ENCODE measurements around the gene SIRT7.

DNA sequence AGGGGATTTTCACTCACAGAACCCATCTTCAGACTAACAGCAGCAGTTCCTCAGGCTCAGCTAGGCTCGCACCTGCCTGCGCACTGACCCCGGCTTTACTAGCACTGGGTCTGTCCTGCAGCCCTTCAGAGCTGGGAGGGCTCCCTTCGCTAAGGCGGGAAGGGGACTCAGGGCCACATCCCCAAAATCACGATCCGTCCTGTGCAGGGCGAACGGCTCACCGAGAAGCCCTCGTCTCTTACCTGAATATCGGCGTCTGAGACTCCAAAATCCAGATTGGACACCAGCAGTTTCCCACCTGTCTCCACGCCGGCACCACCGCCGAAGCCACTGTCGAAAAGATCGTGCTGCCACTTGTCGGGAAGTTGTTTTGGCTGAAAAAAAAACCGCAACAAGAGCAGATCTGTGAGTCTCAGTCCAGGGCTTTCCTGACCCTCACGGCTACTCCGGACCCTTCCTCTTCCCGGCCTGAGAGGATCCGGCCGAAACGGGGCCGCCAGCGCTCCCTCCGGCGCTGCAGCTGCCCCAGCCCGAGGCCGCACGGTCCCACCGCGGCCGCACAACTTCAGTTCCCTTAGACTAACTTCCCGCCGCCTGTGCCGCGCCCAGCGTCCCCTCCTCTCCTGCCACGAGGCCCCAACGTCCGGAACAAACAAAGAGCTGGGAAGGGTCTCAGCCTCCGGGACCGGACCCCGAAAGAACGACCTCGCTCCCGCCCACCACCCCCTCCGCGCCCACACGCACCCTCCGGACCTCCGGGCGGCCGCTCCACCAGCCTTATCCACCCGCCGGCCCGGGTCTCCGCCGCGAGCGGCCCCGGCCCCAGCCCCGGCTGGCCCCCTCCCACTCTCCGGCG, 27.3 kb downstream of the SIRT7 start:
- TF ChIP-seq, protein P1, sequence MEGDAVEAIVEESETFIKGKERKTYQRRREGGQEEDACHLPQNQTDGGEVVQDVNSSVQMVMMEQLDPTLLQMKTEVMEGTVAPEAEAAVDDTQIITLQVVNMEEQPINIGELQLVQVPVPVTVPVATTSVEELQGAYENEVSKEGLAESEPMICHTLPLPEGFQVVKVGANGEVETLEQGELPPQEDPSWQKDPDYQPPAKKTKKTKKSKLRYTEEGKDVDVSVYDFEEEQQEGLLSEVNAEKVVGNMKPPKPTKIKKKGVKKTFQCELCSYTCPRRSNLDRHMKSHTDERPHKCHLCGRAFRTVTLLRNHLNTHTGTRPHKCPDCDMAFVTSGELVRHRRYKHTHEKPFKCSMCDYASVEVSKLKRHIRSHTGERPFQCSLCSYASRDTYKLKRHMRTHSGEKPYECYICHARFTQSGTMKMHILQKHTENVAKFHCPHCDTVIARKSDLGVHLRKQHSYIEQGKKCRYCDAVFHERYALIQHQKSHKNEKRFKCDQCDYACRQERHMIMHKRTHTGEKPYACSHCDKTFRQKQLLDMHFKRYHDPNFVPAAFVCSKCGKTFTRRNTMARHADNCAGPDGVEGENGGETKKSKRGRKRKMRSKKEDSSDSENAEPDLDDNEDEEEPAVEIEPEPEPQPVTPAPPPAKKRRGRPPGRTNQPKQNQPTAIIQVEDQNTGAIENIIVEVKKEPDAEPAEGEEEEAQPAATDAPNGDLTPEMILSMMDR (conservative IDR thresholded peaks at IDR 0.05 in 1 of 2, IDR thresholded peaks at IDR 0.05 in 1 of 2; ENCODE audit: low read depth in 1 of 2, low read length in 2 of 2): no peak
- no peak for TF ChIP-seq EZH2 (IDR thresholded peaks at IDR 0.05; ENCODE audit: low read length, missing control alignments)

All from fibroblast of lung (primary cell).